ENCODE measurements around the gene USP24.

Gene USP24

GRCh38 chr1:55215194-55216021 lies at the start of gene USP24:
USP24 (minus strand) TSS chr1:55215364; CDS start chr1:55215113, 251 bp downstream.
- peak within 1 kb of the TSS; percentile 91 to 100 (median 97) for H3K27ac ChIP-seq
- H3K4me3 ChIP-seq = peak within 1 kb of the TSS; percentile 71 to 93 (median 81)

- Histone ChIP-seq H3K4me3 (no peak overlapping the region), H3K27ac (no peak overlapping the region)
Observed at GRCh38 chr1:55262822-55263221, 47.7 kb upstream of the USP24 start.

- H3K4me3 ChIP-seq = no peak overlapping the region
- H3K27ac ChIP-seq = no peak overlapping the region
Observed at GRCh38 chr1:55259911-55260609, 44.9 kb upstream of the USP24 start.

GRCh38 chr1:55257958-55258357 lies 42.8 kb upstream of the USP24 start:
- Histone ChIP-seq H3K4me3 (no peak overlapping the region), H3K27ac (no peak overlapping the region)

GRCh38 chr1:55255901-55256300 lies 40.7 kb upstream of the USP24 start:
- no peak overlapping the region for H3K4me3 ChIP-seq
- no peak overlapping the region for H3K27ac ChIP-seq

- no peak overlapping the region for H3K4me3 ChIP-seq
- no peak overlapping the region for H3K27ac ChIP-seq
Observed at GRCh38 chr1:55252942-55253589, 37.9 kb upstream of the USP24 start.

- no peak overlapping the region for H3K27ac ChIP-seq
- H3K4me3 ChIP-seq = no peak overlapping the region
Observed at GRCh38 chr1:55250399-55251075, 35.4 kb upstream of the USP24 start.

GRCh38 chr1:55249646-55250398 lies 34.7 kb upstream of the USP24 start:
- no peak overlapping the region for H3K27ac ChIP-seq
- H3K4me3 ChIP-seq = no peak overlapping the region

- H3K27ac ChIP-seq = no peak overlapping the region
Observed at GRCh38 chr1:55246896-55247295, 31.7 kb upstream of the USP24 start.

GRCh38 chr1:55246331-55246730 lies 31.2 kb upstream of the USP24 start:
- no peak overlapping the region for H3K27ac ChIP-seq
- no peak overlapping the region for H3K4me3 ChIP-seq

More at GRCh38 chr1:55246896-55247295, 31.7 kb upstream of the USP24 start:
- H3K4me3 ChIP-seq = no peak overlapping the region

- Histone ChIP-seq H3K4me3 (no peak overlapping the region), H3K27ac (no peak overlapping the region)
Observed at GRCh38 chr1:55245781-55246180, 30.6 kb upstream of the USP24 start.

GRCh38 chr1:55244476-55245099 lies 29.4 kb upstream of the USP24 start:
- Histone ChIP-seq H3K27ac (no peak overlapping the region), H3K4me3 (no peak overlapping the region)

GRCh38 chr1:55243655-55244054 lies 28.5 kb upstream of the USP24 start:
- Histone ChIP-seq H3K4me3 (no peak overlapping the region), H3K27ac (no peak overlapping the region)

GRCh38 chr1:55239548-55239947 lies 24.4 kb upstream of the USP24 start:
- H3K4me3 ChIP-seq = no peak overlapping the region
- H3K27ac ChIP-seq = no peak overlapping the region

GRCh38 chr1:55235722-55236121 lies 20.6 kb upstream of the USP24 start:
- no peak overlapping the region for H3K27ac ChIP-seq

GRCh38 chr1:55234016-55234415 lies 18.9 kb upstream of the USP24 start:
- Histone ChIP-seq H3K27ac (no peak overlapping the region), H3K4me3 (no peak overlapping the region)

More at GRCh38 chr1:55235722-55236121, 20.6 kb upstream of the USP24 start:
- no peak overlapping the region for H3K4me3 ChIP-seq

GRCh38 chr1:55233145-55233777 lies 18.1 kb upstream of the USP24 start:
- H3K27ac ChIP-seq = no peak overlapping the region

GRCh38 chr1:55232448-55233144 lies 17.4 kb upstream of the USP24 start:
- Histone ChIP-seq H3K27ac (no peak overlapping the region), H3K4me3 (no peak overlapping the region)

More at GRCh38 chr1:55233145-55233777, 18.1 kb upstream of the USP24 start:
- H3K4me3 ChIP-seq = no peak overlapping the region

All from skin epidermis (tissue), 12 donors.